HG03196 (cell line): ENCODE results near the gene ALG6.

Source experiments
- ATAC-seq: cut with Tn5 transposase; IDR thresholded peaks from one replicate; pipeline ENCODE4 v1.9.1; 2021; ENCODE audit not compliant: unreplicated experiment

The ALG6 gene

GRCh38 chr1:63487336-63488065, 120.1 kb downstream of the ALG6 start:
- ATAC-seq = no peak
